A549 (cell line): ENCODE data around the gene ERAL1.

ENCODE experiments used
- MAZ ChIP-seq: fragments of 150-350 bp; IDR thresholded peaks from 2 replicates; pipeline ENCODE4 v1.6.1; 2014; ENCODE audit warnings: antibody characterized with exemption, low read depth, low read length, borderline replicate concordance
- MYC ChIP-seq: IDR thresholded peaks from 2 replicates; pipeline ENCODE4 v1.6.1; 2012; ENCODE audit warnings: mild to moderate bottlenecking, inconsistent platforms, low read length, improper control_type of control experiment, borderline replicate concordance
- USF2 ChIP-seq: fragments of 450-650 bp; IDR thresholded peaks from 2 replicates; pipeline ENCODE4 v1.6.1; 2014; ENCODE audit warnings: antibody characterized with exemption

- TF ChIP-seq MAZ (no peak), USF2 (no peak), MYC (no peak)
Observed at GRCh38 chr17:28857905-28858800, 3.3 kb downstream of the ERAL1 start.
